D721Med (cell line): ENCODE measurements around the gene GCNT4.

ENCODE experiments used
- DNase-seq: peaks from one replicate; pipeline ENCODE4 v3.0.0; 2011; ENCODE audit warnings: low spot score; ENCODE audit not compliant: insufficient read length
- FAIRE-seq: peaks from 2 replicates; lab custom pipeline; 2011; peaks lifted over from hg19 to GRCh38; lab: Jason Lieb, UNC
- TF ChIP-seq, protein P1 (sequence below): IDR thresholded peaks from 2 replicates; pipeline ENCODE4 v1.5.1; 2012; ENCODE audit warnings: mild to moderate bottlenecking, control low read depth; ENCODE audit not compliant: insufficient read depth; ENCODE audit errors: missing control alignments

The GCNT4 gene

DNA sequence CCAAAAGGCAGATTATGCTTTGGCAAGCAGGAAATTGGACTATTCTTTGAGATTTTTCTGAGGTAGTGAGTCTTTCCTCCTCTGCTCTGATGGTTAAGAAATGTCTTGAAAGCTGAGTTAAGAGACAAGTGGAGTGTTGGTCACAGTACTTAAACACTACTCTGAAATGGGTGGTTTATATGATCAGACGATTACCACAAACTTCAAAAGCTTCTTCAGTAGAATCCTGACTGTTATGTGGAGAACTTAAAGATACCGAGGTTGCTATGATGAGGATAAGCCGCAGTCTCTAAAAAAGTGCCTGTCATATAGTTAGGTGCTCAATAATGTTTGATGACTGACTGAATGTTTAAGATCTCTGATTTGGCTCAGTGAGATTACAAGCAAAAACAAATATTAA lies 24.3 kb downstream of the GCNT4 start:
- FAIRE-seq, result no peak
- TF ChIP-seq, protein P1, sequence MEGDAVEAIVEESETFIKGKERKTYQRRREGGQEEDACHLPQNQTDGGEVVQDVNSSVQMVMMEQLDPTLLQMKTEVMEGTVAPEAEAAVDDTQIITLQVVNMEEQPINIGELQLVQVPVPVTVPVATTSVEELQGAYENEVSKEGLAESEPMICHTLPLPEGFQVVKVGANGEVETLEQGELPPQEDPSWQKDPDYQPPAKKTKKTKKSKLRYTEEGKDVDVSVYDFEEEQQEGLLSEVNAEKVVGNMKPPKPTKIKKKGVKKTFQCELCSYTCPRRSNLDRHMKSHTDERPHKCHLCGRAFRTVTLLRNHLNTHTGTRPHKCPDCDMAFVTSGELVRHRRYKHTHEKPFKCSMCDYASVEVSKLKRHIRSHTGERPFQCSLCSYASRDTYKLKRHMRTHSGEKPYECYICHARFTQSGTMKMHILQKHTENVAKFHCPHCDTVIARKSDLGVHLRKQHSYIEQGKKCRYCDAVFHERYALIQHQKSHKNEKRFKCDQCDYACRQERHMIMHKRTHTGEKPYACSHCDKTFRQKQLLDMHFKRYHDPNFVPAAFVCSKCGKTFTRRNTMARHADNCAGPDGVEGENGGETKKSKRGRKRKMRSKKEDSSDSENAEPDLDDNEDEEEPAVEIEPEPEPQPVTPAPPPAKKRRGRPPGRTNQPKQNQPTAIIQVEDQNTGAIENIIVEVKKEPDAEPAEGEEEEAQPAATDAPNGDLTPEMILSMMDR, result no peak
- DNase-seq, result no peak

DNA sequence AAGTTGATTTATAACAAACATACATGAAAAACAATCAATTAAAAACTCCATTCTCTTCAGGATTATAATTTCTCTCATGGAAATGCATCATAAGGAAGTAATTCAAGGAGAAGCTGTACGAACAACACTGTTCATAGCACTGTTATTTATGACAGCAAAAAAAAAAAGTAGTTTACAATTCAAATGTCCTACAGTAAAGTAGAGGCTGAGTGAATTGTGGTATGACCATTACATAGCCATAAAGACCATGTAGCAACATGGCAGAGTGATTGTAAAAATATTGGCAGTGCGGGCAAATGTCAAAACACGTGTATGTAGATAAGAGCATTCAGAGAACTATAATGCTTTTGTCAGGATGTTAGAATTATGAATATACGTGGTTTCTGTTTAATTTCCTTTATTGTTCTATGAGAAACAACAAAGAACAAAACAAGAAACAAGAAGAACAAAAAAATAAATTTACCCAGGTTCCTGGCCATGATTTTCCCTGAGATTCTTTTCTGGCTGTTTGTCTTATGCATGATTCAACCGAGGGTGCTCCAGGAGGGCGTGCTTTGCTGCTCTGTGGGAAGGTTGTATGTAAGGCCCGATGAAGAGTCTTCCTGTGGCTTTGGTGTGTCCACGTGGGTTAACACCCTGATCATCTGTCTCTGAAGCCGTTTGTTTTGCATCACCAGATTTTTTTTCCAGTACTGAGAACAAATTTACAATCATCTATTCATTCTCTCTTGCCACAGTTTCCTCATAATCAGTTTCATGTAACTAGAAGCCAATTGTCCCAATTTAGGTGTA lies 28.8 kb downstream of the GCNT4 start:
- TF ChIP-seq, protein P1, result no peak
- DNase-seq (no peak), FAIRE-seq (no peak)

DNA sequence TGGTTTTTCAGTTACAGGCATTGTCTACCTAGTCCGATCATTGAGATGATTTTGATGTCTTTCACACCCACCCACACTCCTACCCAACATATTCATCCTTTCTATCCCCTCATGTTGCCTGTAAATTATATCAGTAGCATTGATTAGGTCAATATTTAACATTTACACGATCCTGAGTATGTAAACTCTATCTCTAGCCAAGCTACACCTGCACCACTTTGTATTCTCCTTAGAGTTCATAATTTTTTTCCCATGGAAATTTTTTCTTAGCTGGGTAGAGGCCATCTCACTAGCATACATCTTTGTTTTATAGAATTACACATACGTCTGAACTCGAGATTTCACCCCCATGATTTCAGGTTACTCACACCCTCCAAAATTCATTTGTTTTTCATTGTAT lies 30.6 kb downstream of the GCNT4 start:
- no peak for FAIRE-seq
- TF ChIP-seq, protein P1, result no peak
- no peak for DNase-seq

DNA sequence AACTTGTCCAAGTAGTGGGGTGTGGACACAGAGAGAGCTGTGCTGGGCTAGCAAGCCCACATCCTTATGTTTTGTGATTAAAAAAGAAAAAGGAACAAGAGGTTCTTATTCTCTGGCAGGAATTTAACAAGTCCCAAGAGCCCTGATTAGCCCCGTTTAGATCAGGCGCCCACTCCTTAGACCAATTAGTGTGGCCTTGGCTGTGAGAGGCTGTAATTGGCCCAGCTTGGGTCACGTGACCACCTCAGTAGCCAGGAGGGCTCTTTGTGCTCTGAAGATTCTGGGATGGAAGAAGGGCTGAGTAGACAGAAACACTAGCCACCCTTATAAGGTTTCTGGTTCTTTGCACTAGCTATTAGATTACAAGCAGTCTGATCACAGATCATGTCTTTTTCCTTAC lies 31.1 kb downstream of the GCNT4 start:
- DNase-seq (no peak), FAIRE-seq (no peak)
- TF ChIP-seq, protein P1, result no peak

DNA sequence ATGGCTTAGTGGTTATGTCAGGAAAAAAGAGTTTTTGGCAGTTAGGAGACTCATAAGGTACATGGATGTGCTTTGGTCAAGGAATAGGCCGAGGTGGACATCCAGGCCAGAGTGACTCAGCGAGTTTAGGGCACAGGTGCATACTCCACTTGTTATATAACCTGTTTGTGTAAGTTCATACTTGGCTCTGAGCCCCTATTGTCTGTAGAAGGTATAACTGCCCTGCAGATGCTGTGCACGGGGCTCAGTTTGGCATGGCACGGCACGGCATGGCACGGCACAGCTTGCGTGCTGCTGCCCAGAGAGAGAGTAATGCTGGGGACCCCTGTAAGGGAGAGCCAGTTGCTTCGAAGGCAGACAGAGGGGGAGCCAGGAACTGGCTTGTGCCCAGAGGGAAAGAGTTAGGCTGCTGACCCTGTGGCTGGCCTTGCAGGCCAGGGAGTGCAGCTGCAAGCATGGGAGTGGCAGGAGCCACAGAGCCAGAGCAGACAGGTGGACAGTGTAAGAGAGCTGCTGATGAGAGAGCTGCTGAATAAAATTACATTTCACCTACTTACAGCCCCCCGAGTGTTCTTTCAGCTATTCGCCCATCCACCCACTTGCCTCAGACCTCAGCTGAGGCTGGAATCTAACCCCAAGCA lies 32.2 kb downstream of the GCNT4 start:
- no peak for DNase-seq
- FAIRE-seq, result no peak
- TF ChIP-seq, protein P1, result no peak

DNA sequence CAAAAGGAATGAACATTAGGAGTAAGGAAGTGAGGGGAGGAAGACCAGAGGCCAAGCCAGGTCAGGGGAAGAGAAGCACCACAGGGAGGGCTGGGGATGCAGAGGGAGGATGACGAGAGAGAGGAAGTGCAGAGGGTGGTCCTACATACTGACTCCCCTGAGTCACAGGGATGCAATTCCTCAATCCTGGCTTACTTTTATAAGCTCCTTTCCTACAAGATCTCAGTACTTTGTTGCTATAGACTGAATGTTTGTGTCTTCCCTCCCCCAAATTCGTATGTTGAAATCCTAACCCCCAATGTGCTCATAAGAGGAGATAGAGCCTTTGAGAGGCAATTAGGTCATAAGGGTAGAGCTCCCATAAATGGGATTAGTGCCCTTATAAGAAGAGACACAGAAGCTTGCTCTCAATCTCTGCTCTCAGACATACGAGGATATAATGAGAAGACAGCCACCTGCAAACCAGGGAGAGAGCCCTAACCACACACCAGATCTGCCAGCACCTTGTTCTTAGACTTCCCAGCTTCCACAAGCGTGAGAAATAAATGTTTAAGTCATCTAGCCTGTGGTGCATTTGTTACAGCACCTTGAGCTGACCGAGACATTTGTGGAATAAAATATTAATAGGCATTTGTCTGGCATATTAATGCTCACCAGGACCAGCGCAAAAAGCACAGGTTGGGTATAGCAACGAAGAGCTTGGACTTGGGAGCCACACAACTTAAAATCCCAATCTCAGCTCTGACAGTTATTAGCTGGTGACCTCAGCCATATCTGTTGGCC lies 33.4 kb downstream of the GCNT4 start:
- TF ChIP-seq, protein P1, result no peak
- no peak for DNase-seq
- FAIRE-seq, result no peak
